IPS-18a (cell line): Measurements from ENCODE around the gene MAT1A.

Experiments
- H3K27ac ChIP-seq: one replicate; pipeline ENCODE4 v1.5.1; 2013; ENCODE audit warnings: low read length
- H3K27me3 ChIP-seq: one replicate; pipeline ENCODE4 v1.6.1; 2013; ENCODE audit warnings: mild to moderate bottlenecking, low read length; ENCODE audit not compliant: control insufficient read depth, insufficient read depth
- H3K36me3 ChIP-seq: one replicate; pipeline ENCODE4 v1.6.1; 2013; ENCODE audit warnings: low read depth, low read length; ENCODE audit not compliant: control insufficient read depth
- H3K4me1 ChIP-seq: one replicate; pipeline ENCODE4 v1.6.1; 2013; ENCODE audit warnings: low read depth, low read length; ENCODE audit not compliant: control insufficient read depth
- H3K4me3 ChIP-seq: one replicate; pipeline ENCODE4 v1.5.1; 2013; ENCODE audit warnings: low read length
- H3K9ac ChIP-seq: one replicate; pipeline ENCODE4 v1.6.1; 2013; ENCODE audit warnings: mild to moderate bottlenecking, low read length, moderate library complexity
- H3K9me3 ChIP-seq: one replicate; pipeline ENCODE4 v1.6.1; 2013; ENCODE audit warnings: low read depth, low read length; ENCODE audit not compliant: control insufficient read depth

The MAT1A gene

GRCh38 chr10:80272793-80273522 lies 16.5 kb downstream of the MAT1A start:
- Histone ChIP-seq H3K27ac (no peak overlapping the region), H3K27me3 (no peaks in the 10 kb centered on the region)

GRCh38 chr10:80271416-80271815 lies 18.0 kb downstream of the MAT1A start:
- Histone ChIP-seq H3K4me1 (peaks cover 1% of the 10 kb centered on the region), H3K9ac (no peak overlapping the region), H3K36me3 (no peaks in the 10 kb centered on the region), H3K9me3 (no peaks in the 10 kb centered on the region), H3K4me3 (no peak overlapping the region), H3K27ac (no peak overlapping the region), H3K27me3 (no peaks in the 10 kb centered on the region)

More at GRCh38 chr10:80272793-80273522, 16.5 kb downstream of the MAT1A start:
- Histone ChIP-seq H3K4me1 (no peaks in the 10 kb centered on the region), H3K9ac (no peak overlapping the region), H3K4me3 (no peak overlapping the region), H3K9me3 (no peaks in the 10 kb centered on the region), H3K36me3 (no peaks in the 10 kb centered on the region)

- H3K9me3 ChIP-seq = no peaks in the 10 kb centered on the region
- peaks cover 6% of the 10 kb centered on the region for H3K4me1 ChIP-seq
- no peaks in the 10 kb centered on the region for H3K27me3 ChIP-seq
- H3K27ac ChIP-seq = no peak overlapping the region
- no peak overlapping the region for H3K9ac ChIP-seq
- H3K4me3 ChIP-seq = no peak overlapping the region
- H3K36me3 ChIP-seq = no peaks in the 10 kb centered on the region
Measured at GRCh38 chr10:80270887-80271286, 18.6 kb downstream of the MAT1A start.

- no peak overlapping the region for H3K9ac ChIP-seq
- H3K9me3 ChIP-seq = no peaks in the 10 kb centered on the region
- H3K27ac ChIP-seq = no peak overlapping the region
- peaks cover 16% of the 10 kb centered on the region for H3K4me1 ChIP-seq
- no peaks in the 10 kb centered on the region for H3K27me3 ChIP-seq
- no peaks in the 10 kb centered on the region for H3K36me3 ChIP-seq
- no peak overlapping the region for H3K4me3 ChIP-seq
Measured at GRCh38 chr10:80268938-80269588, 20.4 kb downstream of the MAT1A start.

GRCh38 chr10:80268266-80268665 lies 21.2 kb downstream of the MAT1A start:
- Histone ChIP-seq H3K4me3 (no peak overlapping the region), H3K27me3 (no peaks in the 10 kb centered on the region), H3K9me3 (no peaks in the 10 kb centered on the region), H3K4me1 (peaks cover 16% of the 10 kb centered on the region), H3K36me3 (no peaks in the 10 kb centered on the region), H3K27ac (no peak overlapping the region), H3K9ac (no peak overlapping the region)

GRCh38 chr10:80266513-80266863 lies 23.0 kb downstream of the MAT1A start:
- H3K9ac ChIP-seq = no peak overlapping the region
- H3K36me3 ChIP-seq = no peaks in the 10 kb centered on the region
- no peak overlapping the region for H3K27ac ChIP-seq
- H3K9me3 ChIP-seq = no peaks in the 10 kb centered on the region
- H3K4me3 ChIP-seq = no peak overlapping the region
- H3K4me1 ChIP-seq = peaks cover 16% of the 10 kb centered on the region
- no peaks in the 10 kb centered on the region for H3K27me3 ChIP-seq

GRCh38 chr10:80265740-80266512 lies 23.5 kb downstream of the MAT1A start:
- Histone ChIP-seq H3K27ac (no peak overlapping the region), H3K36me3 (no peaks in the 10 kb centered on the region), H3K9me3 (no peaks in the 10 kb centered on the region), H3K9ac (no peak overlapping the region), H3K4me1 (peaks cover 16% of the 10 kb centered on the region), H3K27me3 (no peaks in the 10 kb centered on the region), H3K4me3 (no peak overlapping the region)

- Histone ChIP-seq H3K9me3 (no peaks in the 10 kb centered on the region), H3K27me3 (no peaks in the 10 kb centered on the region), H3K4me3 (no peak overlapping the region), H3K36me3 (no peaks in the 10 kb centered on the region), H3K27ac (no peak overlapping the region), H3K4me1 (peaks cover 16% of the 10 kb centered on the region), H3K9ac (no peak overlapping the region)
Measured at GRCh38 chr10:80264081-80265056, 25.1 kb downstream of the MAT1A start.

GRCh38 chr10:80261316-80262030 lies 28.0 kb downstream of the MAT1A start:
- peaks cover 15% of the 10 kb centered on the region for H3K4me1 ChIP-seq
- H3K27me3 ChIP-seq = no peaks in the 10 kb centered on the region
- no peaks in the 10 kb centered on the region for H3K9me3 ChIP-seq
- H3K36me3 ChIP-seq = no peaks in the 10 kb centered on the region
- no peak overlapping the region for H3K27ac ChIP-seq
- no peak overlapping the region for H3K4me3 ChIP-seq
- H3K9ac ChIP-seq = no peak overlapping the region

GRCh38 chr10:80260295-80261243 lies 28.9 kb downstream of the MAT1A start:
- no peak overlapping the region for H3K4me3 ChIP-seq
- no peaks in the 10 kb centered on the region for H3K36me3 ChIP-seq

More at GRCh38 chr10:80260295-80261243, 28.9 kb downstream of the MAT1A start:
- Histone ChIP-seq H3K4me1 (peaks cover 7% of the 10 kb centered on the region), H3K9me3 (no peaks in the 10 kb centered on the region), H3K27me3 (no peaks in the 10 kb centered on the region), H3K9ac (no peak overlapping the region), H3K27ac (no peak overlapping the region)
